ENCODE results near the gene SPDYC.

DNA sequence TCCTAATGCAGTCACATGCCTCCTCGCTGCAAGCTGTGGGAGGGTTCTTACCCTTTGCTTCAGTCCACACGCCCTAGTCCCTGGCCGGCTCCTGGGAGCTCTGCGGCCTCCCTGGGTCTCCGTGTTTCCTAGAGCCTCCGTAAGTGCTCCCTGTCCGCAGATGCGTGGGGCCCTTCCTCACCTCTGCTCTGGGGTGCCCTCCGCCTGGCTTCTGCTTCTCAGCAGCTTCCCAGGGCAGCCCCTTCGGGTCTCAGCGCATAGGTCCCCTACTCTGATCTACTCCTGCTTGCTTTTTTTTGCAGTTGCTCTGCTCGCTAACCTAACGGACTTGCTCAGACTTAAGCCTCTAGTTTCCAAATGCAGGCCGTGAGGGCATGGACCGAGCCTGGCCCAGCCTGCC, 34.1 kb downstream of the SPDYC start:
- no peak for TF ChIP-seq HOXD1 (CRISPR knock-in tag; IDR thresholded peaks at IDR 0.05)
- TF ChIP-seq SUZ12 (IDR thresholded peaks at IDR 0.05; ENCODE audit: low read depth, low read length) = no peak
- TF ChIP-seq ZNF629 (CRISPR knock-in tag; conservative IDR thresholded peaks at IDR 0.05) = no peak
- no peak for TF ChIP-seq MAZ (IDR thresholded peaks at IDR 0.05; ENCODE audit: borderline replicate concordance, low read depth, low read length)
- no peak for TF ChIP-seq MAZ (CRISPR knock-in tag; IDR thresholded peaks at IDR 0.05; ENCODE audit: low read depth)
- no peak for TF ChIP-seq TCF7L2 (IDR thresholded peaks at IDR 0.05; ENCODE audit: low read depth, low read length)
- TF ChIP-seq RFX5 (IDR thresholded peaks at IDR 0.05; ENCODE audit: low read depth, low read length) = no peak
- no peak for TF ChIP-seq JUNB (CRISPR knock-in tag; IDR thresholded peaks at IDR 0.05; ENCODE audit: borderline replicate concordance)
- TF ChIP-seq, protein P1, sequence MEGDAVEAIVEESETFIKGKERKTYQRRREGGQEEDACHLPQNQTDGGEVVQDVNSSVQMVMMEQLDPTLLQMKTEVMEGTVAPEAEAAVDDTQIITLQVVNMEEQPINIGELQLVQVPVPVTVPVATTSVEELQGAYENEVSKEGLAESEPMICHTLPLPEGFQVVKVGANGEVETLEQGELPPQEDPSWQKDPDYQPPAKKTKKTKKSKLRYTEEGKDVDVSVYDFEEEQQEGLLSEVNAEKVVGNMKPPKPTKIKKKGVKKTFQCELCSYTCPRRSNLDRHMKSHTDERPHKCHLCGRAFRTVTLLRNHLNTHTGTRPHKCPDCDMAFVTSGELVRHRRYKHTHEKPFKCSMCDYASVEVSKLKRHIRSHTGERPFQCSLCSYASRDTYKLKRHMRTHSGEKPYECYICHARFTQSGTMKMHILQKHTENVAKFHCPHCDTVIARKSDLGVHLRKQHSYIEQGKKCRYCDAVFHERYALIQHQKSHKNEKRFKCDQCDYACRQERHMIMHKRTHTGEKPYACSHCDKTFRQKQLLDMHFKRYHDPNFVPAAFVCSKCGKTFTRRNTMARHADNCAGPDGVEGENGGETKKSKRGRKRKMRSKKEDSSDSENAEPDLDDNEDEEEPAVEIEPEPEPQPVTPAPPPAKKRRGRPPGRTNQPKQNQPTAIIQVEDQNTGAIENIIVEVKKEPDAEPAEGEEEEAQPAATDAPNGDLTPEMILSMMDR (CRISPR knock-in tag; IDR thresholded peaks at IDR 0.05) = no peak
- TF ChIP-seq MED1 (CRISPR knock-in tag; IDR thresholded peaks at IDR 0.05) = no peak
- no peak for TF ChIP-seq ADNP (CRISPR knock-in tag; IDR thresholded peaks at IDR 0.05)
- no peak for TF ChIP-seq ZNF660 (CRISPR knock-in tag; IDR thresholded peaks at IDR 0.05; ENCODE audit: borderline replicate concordance, low read depth)
- TF ChIP-seq ATF1 (CRISPR knock-in tag; IDR thresholded peaks at IDR 0.05) = no peak
- no peak for TF ChIP-seq ZNF235 (CRISPR knock-in tag; IDR thresholded peaks at IDR 0.05; ENCODE audit: borderline replicate concordance)

All from HepG2 (cell line).